Aorta (tissue), 5 donors: ENCODE data around the gene KDM3A. TPM values are rescaled to one million over a fixed set of nuclear protein-coding genes. Genes with fewer than 3 reads are reported as not detected.

Experiments used
- ATAC-seq: fragments of 200-7000 bp; cut with Tn5 transposase; one replicate; pipeline ENCODE4 v1.9.1; 2022; ENCODE audit warnings: moderate library complexity; ENCODE audit not compliant: low FRiP score
- DNase-seq, 2 donors: peaks; one replicate each; pipeline ENCODE4 v3.0.0-alpha.2; 2020
- H3K27ac ChIP-seq, 2 donors: one replicate each; pipeline ENCODE4 v1.5.1; 2013; ENCODE audit warnings: low read length in 2 of 2, mild to moderate bottlenecking in 2 of 2, moderate library complexity in 2 of 2, control low read depth in 1 of 2, inconsistent platforms in 1 of 2, low read depth in 1 of 2
- H3K27me3 ChIP-seq, 2 donors: one replicate each; pipeline ENCODE4 v1.6.1; 2013; ENCODE audit warnings: control low read depth in 1 of 2, low read length in 1 of 2, mild to moderate bottlenecking in 1 of 2, moderate library complexity in 1 of 2; ENCODE audit not compliant: insufficient read depth in 2 of 2, control insufficient read depth in 1 of 2
- H3K36me3 ChIP-seq, 2 donors: one replicate each; pipeline ENCODE4 v1.6.1; 2013; ENCODE audit warnings: control low read depth in 1 of 2, low read length in 1 of 2, mild to moderate bottlenecking in 1 of 2; ENCODE audit not compliant: insufficient read depth in 2 of 2, control insufficient read depth in 1 of 2
- H3K4me1 ChIP-seq, 2 donors: one replicate each; pipeline ENCODE4 v1.6.1; 2013; ENCODE audit warnings: low read length in 2 of 2, control low read depth in 1 of 2, mild to moderate bottlenecking in 1 of 2, moderate library complexity in 1 of 2; ENCODE audit not compliant: insufficient read depth in 2 of 2, control insufficient read depth in 1 of 2
- H3K4me3 ChIP-seq, 2 donors: one replicate each; pipeline ENCODE4 v1.5.1; 2013; ENCODE audit warnings: low read length in 2 of 2, control low read depth in 1 of 2, mild to moderate bottlenecking in 1 of 2
- H3K9me3 ChIP-seq: one replicate; pipeline ENCODE4 v1.6.1; 2013; ENCODE audit warnings: mild to moderate bottlenecking, low read length; ENCODE audit not compliant: control insufficient read depth
- WGBS, 2 donors: extraction: QIAGEN DNeasy Blood & Tissue Kit; methylation state at CpG; one replicate each; pipeline ENCODE4 v1.1.7; 2013; 5-methylcytosine and 5-hydroxymethylcytosine counted together
- intact Hi-C, 2 donors: fragments of 100-400 bp; cut with DNase I; formaldehyde crosslinking; loops; one replicate each; pipeline versions ENCODE4 v1.14.2 to v1.15.0; 2022
- polyA plus RNA-seq, 2 donors: library from polyadenylated mRNA; stranded (reverse); fragments of 200-250 nt; gene quantifications; one replicate each; pipeline ENCODE4 v1.2.3, GENCODE V29; 2013
- total RNA-seq, 2 donors: library from RNA; stranded (reverse); fragmentation: NEBNext Ultra II Directional; extraction: Animal tissue kit (Norgen Biotek cat#: 25700); gene quantifications; one replicate each; pipeline ENCODE4 v1.2.1, GENCODE V29; 2021
- donor health status: healthy with polysubstance abuse.
- donor health status: Bipolar disorder and iron deficiency.
- donor health status: DM: no; HTN: no; CAD: no.
- donor health status: DM: no; HTN: no; CAD: no.
- donor health status: DM: yes; HTN: yes; CAD: no.

Gene KDM3A
- total and polyA plus RNA-seq, 4 donors, result 30.6 to 75.3 (median 37.9) TPM

- no peak for DNase-seq
- H3K36me3 ChIP-seq, result peaks cover 4 to 14% of the 10 kb centered on the region in 2 donors
- no peaks in the 10 kb centered on the region for H3K27me3 ChIP-seq
- H3K4me3 ChIP-seq, result no peak overlapping the region
- intact Hi-C loops, result no loop called here
- H3K4me1 ChIP-seq, result peaks cover 0 to 4% of the 10 kb centered on the region in 2 donors
- no peaks in the 10 kb centered on the region for H3K9me3 ChIP-seq
- 96 to 98% methylated on average over 3 of the region's 3 CpGs for WGBS, 2 donors
- ATAC-seq, result no peak
- no peak overlapping the region for H3K27ac ChIP-seq
These were observed 20.0 kb downstream of the KDM3A start for GRCh38 chr2:86461042-86461743.

GRCh38 chr2:86464652-86465051, 23.5 kb downstream of the KDM3A start:
- no peak for ATAC-seq

GRCh38 chr2:86466306-86466705, 25.1 kb downstream of the KDM3A start:
- intact Hi-C loops, result no loop called here
- Histone ChIP-seq H3K36me3 (peaks cover 3 to 8% of the 10 kb centered on the region in 2 donors), H3K4me1 (peaks cover 0 to 4% of the 10 kb centered on the region in 2 donors), H3K4me3 (no peak overlapping the region), H3K27ac (no peak overlapping the region), H3K27me3 (no peaks in the 10 kb centered on the region), H3K9me3 (no peaks in the 10 kb centered on the region)
- DNase-seq (no peak), ATAC-seq (no peak)
- WGBS, 2 donors, result 88 to 93% methylated on average over 1 of the region's 1 CpG

More at GRCh38 chr2:86464652-86465051, 23.5 kb downstream of the KDM3A start:
- DNase-seq, result peak in 1 of 2 donors; percentile 51
- Histone ChIP-seq H3K4me3 (no peak overlapping the region), H3K9me3 (no peaks in the 10 kb centered on the region), H3K27ac (no peak overlapping the region), H3K27me3 (no peaks in the 10 kb centered on the region), H3K4me1 (peaks cover 0 to 4% of the 10 kb centered on the region in 2 donors), H3K36me3 (peaks cover 8% of the 10 kb centered on the region in 2 donors)
- WGBS, 2 donors, result 57 to 60% methylated on average over 3 of the region's 3 CpGs
- intact Hi-C loops, result no loop called here

- H3K4me1 ChIP-seq, result peaks cover 0 to 2% of the 10 kb centered on the region in 2 donors
- H3K27ac ChIP-seq, result no peak overlapping the region
- 89 to 90% methylated on average over 7 of the region's 7 CpGs for WGBS, 2 donors
- H3K27me3 ChIP-seq, result no peaks in the 10 kb centered on the region
- DNase-seq (no peak), ATAC-seq (no peak)
- no peaks in the 10 kb centered on the region for H3K9me3 ChIP-seq
- intact Hi-C loops, result no loop called here
- no peak overlapping the region for H3K4me3 ChIP-seq
- H3K36me3 ChIP-seq, result peaks cover 2 to 8% of the 10 kb centered on the region in 2 donors
These were observed 27.2 kb downstream of the KDM3A start for GRCh38 chr2:86468162-86469033.

GRCh38 chr2:86470890-86471289, 29.7 kb downstream of the KDM3A start:
- ATAC-seq (no peak), DNase-seq (no peak)
- H3K27me3 ChIP-seq, result no peaks in the 10 kb centered on the region
- H3K36me3 ChIP-seq, result peaks cover 4 to 9% of the 10 kb centered on the region in 2 donors
- no peaks in the 10 kb centered on the region for H3K4me1 ChIP-seq
- no peak overlapping the region for H3K4me3 ChIP-seq
- 96 to 100% methylated on average over 1 of the region's 1 CpG for WGBS, 2 donors
- intact Hi-C loops, result no loop called here
- no peak overlapping the region for H3K27ac ChIP-seq
- no peaks in the 10 kb centered on the region for H3K9me3 ChIP-seq

GRCh38 chr2:86471637-86472036, 30.5 kb downstream of the KDM3A start:
- Histone ChIP-seq H3K4me1 (peaks cover under 1 to 3% of the 10 kb centered on the region in 2 donors), H3K36me3 (peaks cover 4 to 5% of the 10 kb centered on the region in 2 donors), H3K9me3 (no peaks in the 10 kb centered on the region), H3K27ac (no peak overlapping the region), H3K4me3 (no peak overlapping the region), H3K27me3 (no peaks in the 10 kb centered on the region)
- DNase-seq (no peak), ATAC-seq (no peak)
- intact Hi-C loops, result no loop called here
- WGBS, 2 donors, result 94 to 96% methylated on average over 6 of the region's 6 CpGs

GRCh38 chr2:86476092-86476491, 34.9 kb downstream of the KDM3A start:
- Histone ChIP-seq H3K9me3 (no peaks in the 10 kb centered on the region), H3K4me3 (no peak overlapping the region), H3K27ac (peak overlapping the region; percentile 30 to 32), H3K27me3 (no peaks in the 10 kb centered on the region), H3K36me3 (peaks cover 4 to 5% of the 10 kb centered on the region in 2 donors), H3K4me1 (peaks cover 6 to 8% of the 10 kb centered on the region in 2 donors)
- DNase-seq, result no peak
- no peak for ATAC-seq
- intact Hi-C loops, result no loop called here

- 16 to 21% methylated on average over 3 of the region's 3 CpGs for WGBS, 2 donors
- no peak for ATAC-seq
- peaks cover 4 to 7% of the 10 kb centered on the region in 2 donors for H3K36me3 ChIP-seq
- H3K27ac ChIP-seq, result peak overlapping the region; percentile 30 to 83
- H3K4me3 ChIP-seq, result no peak overlapping the region
- no peaks in the 10 kb centered on the region for H3K27me3 ChIP-seq
- peaks cover 6 to 8% of the 10 kb centered on the region in 2 donors for H3K4me1 ChIP-seq
- no peak for DNase-seq
- no peaks in the 10 kb centered on the region for H3K9me3 ChIP-seq
- intact Hi-C loops, result no loop called here
These were observed 35.7 kb downstream of the KDM3A start for GRCh38 chr2:86476918-86477317.
